ENCODE results near the gene HRH2. TPM values are rescaled to one million over a fixed set of nuclear protein-coding genes. Genes with fewer than 3 reads are reported as not detected.

The HRH2 gene
- total RNA-seq, 1 experiment from 2014 or later = 3.3 TPM

- H3K23me2 ChIP-seq (ENCODE audit: insufficient read length, low read depth, low read length, poor library complexity, severe bottlenecking) = no peaks in the 10 kb centered on the region
- Mint-ChIP-seq H3K4me1 (no peaks in the 10 kb centered on the region), H3K27me3 (ENCODE audit: low read depth) (peaks cover 9% of the 10 kb centered on the region), H3K36me3 (ENCODE audit: insufficient read depth in 1 of 3, low read depth in 3 of 3) (peaks cover 13 to 32% (median 17%) of the 10 kb centered on the region in 3 experiments), H3K9me3 (peaks cover 13 to 15% of the 10 kb centered on the region in 2 experiments; a peak in 4 of 5 replicates), H3K4me3 (no peak overlapping the region), H3K27ac (peak overlapping the region in 1 of 3 experiments; percentile 8; a peak in 1 of 7 replicates)
- H2BK5ac ChIP-seq (ENCODE audit: insufficient read length, low read length) = no peak overlapping the region
- no peak for TF ChIP-seq CTCF (conservative IDR thresholded peaks at IDR 0.05)
- no peaks in the 10 kb centered on the region for H3K79me2 ChIP-seq (ENCODE audit: insufficient read depth, low read length)
- no peak overlapping the region for H3K14ac ChIP-seq (ENCODE audit: insufficient read depth, low read length)
- H4K8ac ChIP-seq (replicated peaks; ENCODE audit: insufficient read length, low read depth, low read length) = no peak overlapping the region
- no peak overlapping the region for H2AFZ ChIP-seq (ENCODE audit: low read length)
- no peak overlapping the region for H4K91ac ChIP-seq (ENCODE audit: insufficient read length, low read depth, low read length)
- no peak overlapping the region for H2AK5ac ChIP-seq (ENCODE audit: insufficient read length, low read length)
- H3K9ac ChIP-seq (ENCODE audit: extremely low read depth, insufficient read length, low read length) = no peak overlapping the region
- no peaks in the 10 kb centered on the region for H3K4me1 ChIP-seq (ENCODE audit: insufficient read depth, low read length)
- no peak overlapping the region for H2BK120ac ChIP-seq (ENCODE audit: low read depth, low read length, poor library complexity, severe bottlenecking)
- H3K9me3 ChIP-seq (ENCODE audit: control insufficient read depth, low read depth, low read length) = no peaks in the 10 kb centered on the region
- DNase-seq = no peak
- H2BK20ac ChIP-seq (ENCODE audit: low read depth, low read length, poor library complexity, severe bottlenecking) = no peak overlapping the region
- no peak overlapping the region for H3T11ph ChIP-seq (ENCODE audit: low read length)
- no peaks in the 10 kb centered on the region for H3K27me3 ChIP-seq (ENCODE audit: insufficient read depth, low read length)
- H3K4me2 ChIP-seq (ENCODE audit: insufficient read depth, insufficient read length, low read length) = no peak overlapping the region
- no peaks in the 10 kb centered on the region for H4K20me1 ChIP-seq (ENCODE audit: control insufficient read depth, insufficient read depth, insufficient read length)
- no peak overlapping the region for H3K27ac ChIP-seq (ENCODE audit: insufficient read length, low read depth, low read length)
- H3K18ac ChIP-seq (ENCODE audit: insufficient read length, low read depth, low read length) = no peak overlapping the region
- H3K56ac ChIP-seq (ENCODE audit: insufficient read length, low read depth, low read length) = no peak overlapping the region
- no peaks in the 10 kb centered on the region for H3K79me1 ChIP-seq (ENCODE audit: insufficient read depth, low read depth, low read length, poor library complexity, severe bottlenecking)
- H3K4ac ChIP-seq (ENCODE audit: low read depth, low read length) = no peak overlapping the region
- no peak overlapping the region for H3K23ac ChIP-seq (ENCODE audit: insufficient read length, low read depth, low read length)
- no peak overlapping the region for H2BK12ac ChIP-seq (ENCODE audit: insufficient read length, low read depth, low read length)
- no CpG with 5 or more reads among the region's 13 CpGs for WGBS (ENCODE audit: extremely low coverage, insufficient read length, low lambda C conversion rate)
- H2BK15ac ChIP-seq (ENCODE audit: low read depth, low read length) = no peak overlapping the region
- H4K5ac ChIP-seq (ENCODE audit: insufficient read length, low read depth, low read length) = no peak overlapping the region
Observed at GRCh38 chr5:175709276-175709781, 51.5 kb downstream of the HRH2 start.
